ENCODE results near the gene DGKA.

The DGKA gene

DNA sequence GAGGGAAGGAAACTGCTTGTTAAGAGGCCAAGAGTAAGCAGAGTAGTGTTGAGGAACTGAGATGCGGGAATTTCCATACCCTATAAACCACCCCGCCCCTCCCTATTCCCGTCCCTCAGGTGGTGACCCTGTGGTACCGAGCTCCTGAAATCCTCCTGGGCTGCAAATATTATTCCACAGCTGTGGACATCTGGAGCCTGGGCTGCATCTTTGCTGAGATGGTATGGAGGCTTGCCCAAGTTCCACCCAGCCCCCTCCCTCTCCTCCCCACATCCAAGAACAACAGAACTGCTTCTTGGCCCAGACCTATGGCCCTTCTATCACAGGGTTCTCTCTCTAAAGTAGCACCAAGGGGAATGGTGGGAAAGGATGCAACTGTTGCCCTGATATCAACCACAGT, 38.4 kb downstream of the DGKA start:
- TF ChIP-seq, protein P1, sequence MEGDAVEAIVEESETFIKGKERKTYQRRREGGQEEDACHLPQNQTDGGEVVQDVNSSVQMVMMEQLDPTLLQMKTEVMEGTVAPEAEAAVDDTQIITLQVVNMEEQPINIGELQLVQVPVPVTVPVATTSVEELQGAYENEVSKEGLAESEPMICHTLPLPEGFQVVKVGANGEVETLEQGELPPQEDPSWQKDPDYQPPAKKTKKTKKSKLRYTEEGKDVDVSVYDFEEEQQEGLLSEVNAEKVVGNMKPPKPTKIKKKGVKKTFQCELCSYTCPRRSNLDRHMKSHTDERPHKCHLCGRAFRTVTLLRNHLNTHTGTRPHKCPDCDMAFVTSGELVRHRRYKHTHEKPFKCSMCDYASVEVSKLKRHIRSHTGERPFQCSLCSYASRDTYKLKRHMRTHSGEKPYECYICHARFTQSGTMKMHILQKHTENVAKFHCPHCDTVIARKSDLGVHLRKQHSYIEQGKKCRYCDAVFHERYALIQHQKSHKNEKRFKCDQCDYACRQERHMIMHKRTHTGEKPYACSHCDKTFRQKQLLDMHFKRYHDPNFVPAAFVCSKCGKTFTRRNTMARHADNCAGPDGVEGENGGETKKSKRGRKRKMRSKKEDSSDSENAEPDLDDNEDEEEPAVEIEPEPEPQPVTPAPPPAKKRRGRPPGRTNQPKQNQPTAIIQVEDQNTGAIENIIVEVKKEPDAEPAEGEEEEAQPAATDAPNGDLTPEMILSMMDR (IDR thresholded peaks at IDR 0.05; ENCODE audit: low read depth, low read length), result no peak
- no peak for DNase-seq (ENCODE audit: extremely low read depth, low read depth)

DNA sequence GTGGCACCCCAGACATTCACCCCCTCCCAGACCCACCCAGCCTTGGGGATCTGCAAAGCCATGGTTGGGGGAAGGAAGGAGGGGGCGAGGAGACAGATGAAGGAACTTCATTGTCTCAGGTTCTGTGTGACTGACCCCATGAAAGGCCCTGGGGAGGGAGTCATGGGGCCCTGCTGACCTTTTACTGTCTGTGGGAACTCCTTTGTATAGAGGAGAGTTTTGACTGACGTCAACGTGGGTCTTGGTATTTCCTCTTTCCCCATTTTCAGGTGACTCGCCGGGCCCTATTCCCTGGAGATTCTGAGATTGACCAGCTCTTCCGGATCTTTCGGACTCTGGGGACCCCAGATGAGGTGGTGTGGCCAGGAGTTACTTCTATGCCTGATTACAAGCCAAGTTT, 39.8 kb downstream of the DGKA start:
- no peak for DNase-seq (ENCODE audit: extremely low read depth, low read depth)
- TF ChIP-seq, protein P1 (IDR thresholded peaks at IDR 0.05; ENCODE audit: low read depth, low read length), result no peak

DNA sequence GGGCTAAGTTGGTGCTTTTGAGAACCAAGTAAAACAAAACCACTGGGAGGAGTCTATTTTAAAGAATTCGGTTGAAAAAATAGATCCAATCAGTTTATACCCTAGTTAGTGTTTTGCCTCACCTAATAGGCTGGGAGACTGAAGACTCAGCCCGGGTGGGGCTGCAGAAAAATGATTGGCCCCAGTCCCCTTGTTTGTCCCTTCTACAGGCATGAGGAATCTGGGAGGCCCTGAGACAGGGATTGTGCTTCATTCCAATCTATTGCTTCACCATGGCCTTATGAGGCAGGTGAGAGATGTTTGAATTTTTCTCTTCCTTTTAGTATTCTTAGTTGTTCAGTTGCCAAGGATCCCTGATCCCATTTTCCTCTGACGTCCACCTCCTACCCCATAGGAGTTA, 41.1 kb downstream of the DGKA start:
- no peak for DNase-seq (ENCODE audit: extremely low read depth, low read depth)
- TF ChIP-seq, protein P1 (IDR thresholded peaks at IDR 0.05; ENCODE audit: low read depth, low read length), result no peak

DNA sequence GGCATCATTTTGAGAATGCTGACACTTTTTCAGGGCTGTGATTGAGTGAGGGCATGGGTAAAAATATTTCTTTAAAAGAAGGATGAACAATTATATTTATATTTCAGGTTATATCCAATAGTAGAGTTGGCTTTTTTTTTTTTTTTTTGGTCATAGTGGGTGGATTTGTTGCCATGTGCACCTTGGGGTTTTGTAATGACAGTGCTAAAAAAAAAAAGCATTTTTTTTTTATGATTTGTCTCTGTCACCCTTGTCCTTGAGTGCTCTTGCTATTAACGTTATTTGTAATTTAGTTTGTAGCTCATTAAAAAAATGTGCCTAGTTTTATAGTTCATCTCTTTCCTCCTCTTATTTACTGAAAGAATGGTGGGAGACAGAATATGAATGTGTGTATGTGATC, 41.5 kb downstream of the DGKA start:
- no peak for DNase-seq (ENCODE audit: extremely low read depth, low read depth)
- TF ChIP-seq, protein P1 (IDR thresholded peaks at IDR 0.05; ENCODE audit: low read depth, low read length), result no peak

DNA sequence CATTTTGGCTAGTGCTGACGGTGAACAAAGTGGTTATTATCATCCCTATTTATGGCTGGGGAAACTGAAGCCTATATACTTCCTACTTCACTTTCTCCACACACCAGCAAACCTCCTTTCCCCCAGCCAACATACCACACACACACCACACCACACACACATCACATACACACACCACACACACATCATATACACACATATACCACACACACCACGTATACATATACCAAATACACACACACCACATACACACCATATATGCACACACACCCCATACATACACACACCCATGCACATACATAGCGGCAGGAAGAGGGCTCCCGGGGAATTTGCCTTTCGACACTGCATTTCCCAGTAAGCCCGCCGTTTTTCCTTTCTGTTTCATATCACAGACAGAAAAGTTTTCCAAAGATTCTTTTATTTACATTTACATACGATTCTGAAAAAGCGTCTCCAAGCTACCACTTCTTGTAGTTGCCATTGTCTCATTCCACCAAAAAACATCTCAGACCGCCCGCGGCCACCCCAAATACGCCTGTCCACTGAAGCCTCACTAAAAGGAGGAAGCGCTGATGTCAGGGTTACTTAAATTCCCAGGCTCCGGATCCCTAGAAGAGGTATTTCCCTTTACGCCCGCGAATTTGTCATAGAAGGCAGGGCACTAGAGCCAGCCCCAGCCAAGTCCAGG, 42.1 kb downstream of the DGKA start:
- DNase-seq (ENCODE audit: extremely low read depth, low read depth), result no peak

DNA sequence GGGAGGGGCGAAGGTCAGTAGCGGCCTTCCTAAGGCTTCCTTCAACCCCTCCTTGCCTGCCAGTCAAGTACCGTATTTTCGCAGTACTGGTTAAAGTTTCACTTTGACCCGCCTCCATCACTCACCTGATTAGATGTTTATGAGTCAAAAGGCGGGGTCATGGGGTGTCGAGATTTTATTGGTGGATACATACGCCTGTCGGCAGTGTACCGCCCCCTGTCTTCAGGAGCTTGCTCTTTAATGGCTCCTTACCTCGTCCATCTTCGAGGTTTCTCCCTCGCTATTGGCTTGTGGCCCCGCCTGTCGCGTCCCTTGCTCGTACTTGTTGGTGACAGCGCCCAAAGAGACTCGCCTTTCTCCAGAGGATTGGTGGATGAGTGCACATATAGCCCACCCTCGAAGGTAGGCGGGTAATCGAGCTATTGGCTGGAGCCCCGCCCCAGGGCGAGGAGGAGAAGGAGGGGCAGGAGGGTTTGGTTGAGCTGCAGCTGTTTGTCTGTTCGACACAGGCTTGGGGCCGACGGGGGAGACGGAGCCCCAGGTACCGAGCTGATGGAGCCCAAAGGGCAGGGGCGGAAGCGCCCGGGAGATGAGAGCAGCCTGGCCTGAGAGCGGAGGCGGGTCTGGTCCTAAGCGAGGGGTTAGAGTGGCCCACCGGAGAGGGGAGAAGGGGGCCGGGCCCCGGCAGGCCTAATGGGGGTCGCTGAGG, 42.8 kb downstream of the DGKA start, which contains the start of gene RAB5B:
Gene RAB5B, plus strand, starts transcription at position 480 of the 709 bp plus-strand sequence. CDS start 12,883 bp downstream, outside the sequence.
- DNase-seq (ENCODE audit: extremely low read depth, low read depth), result peak; percentile 100
- TF ChIP-seq, protein P1 (IDR thresholded peaks at IDR 0.05; ENCODE audit: low read depth, low read length), result no peak

More for the DNA sequence above, 42.1 kb downstream of the DGKA start:
- TF ChIP-seq, protein P1 (IDR thresholded peaks at IDR 0.05; ENCODE audit: low read depth, low read length), result no peak

DNA sequence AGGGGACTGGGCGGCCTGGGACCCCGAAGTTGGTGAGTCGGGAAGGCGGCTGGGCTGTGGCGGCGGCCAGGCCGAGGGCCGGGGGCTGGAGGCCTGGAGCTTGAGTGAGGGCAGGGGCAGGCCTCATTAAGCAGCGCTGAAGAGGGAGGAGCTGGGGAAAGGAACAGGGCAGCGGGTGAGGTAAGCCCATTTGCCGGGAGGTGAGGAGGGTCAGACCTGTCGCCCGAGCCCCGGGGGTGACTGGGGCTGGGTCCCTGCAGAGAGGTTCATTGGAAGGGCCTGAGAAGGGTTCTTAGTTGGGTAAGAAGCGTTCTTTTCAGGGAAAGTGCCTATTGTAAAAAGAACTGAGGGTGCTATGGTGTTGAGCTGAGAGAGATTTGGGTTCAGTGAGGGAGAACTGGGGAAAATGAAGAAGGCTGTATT, 43.4 kb downstream of the DGKA start:
- TF ChIP-seq, protein P1 (IDR thresholded peaks at IDR 0.05; ENCODE audit: low read depth, low read length), result no peak
- DNase-seq (ENCODE audit: extremely low read depth, low read depth), result no peak

Measured in AG09319 (cell line).